ENCODE data around the gene TSPYL1. TPM values are rescaled to one million over a fixed set of nuclear protein-coding genes. Genes with fewer than 3 reads are reported as not detected.

Gene TSPYL1
- total RNA-seq, 2 donors from 2014 or later = 82.9 to 94.3 TPM

- no peak overlapping the region for H3K27ac ChIP-seq
- H3K9me3 ChIP-seq = no peaks in the 10 kb centered on the region
- DNase-seq = no peak
- no peak overlapping the region for H3K4me3 ChIP-seq
- intact Hi-C loops (cut with DNase I) = no loop called here
- H3K36me3 ChIP-seq = no peaks in the 10 kb centered on the region
- TF ChIP-seq CTCF (IDR thresholded peaks at IDR 0.05) = no peak
- H3K4me1 ChIP-seq = no peaks in the 10 kb centered on the region
- H3K27me3 ChIP-seq = no peaks in the 10 kb centered on the region
- H3K9ac ChIP-seq (ENCODE audit: low read depth in 2 of 2, low read length in 2 of 2) = no peak overlapping the region
Observed at GRCh38 chr6:116307001-116307400, 27.3 kb upstream of the TSPYL1 start.

GRCh38 chr6:116304538-116305097 lies 24.9 kb upstream of the TSPYL1 start:
- intact Hi-C loops (cut with DNase I) = no loop called here

GRCh38 chr6:116301104-116301503 lies 21.4 kb upstream of the TSPYL1 start:
- no peaks in the 10 kb centered on the region for H3K4me1 ChIP-seq
- no peak overlapping the region for H3K27ac ChIP-seq
- intact Hi-C loops (cut with DNase I) = no loop called here
- no peaks in the 10 kb centered on the region for H3K36me3 ChIP-seq
- DNase-seq = no peak
- TF ChIP-seq CTCF (IDR thresholded peaks at IDR 0.05) = no peak
- H3K9ac ChIP-seq (ENCODE audit: low read depth in 2 of 2, low read length in 2 of 2) = no peak overlapping the region
- no peaks in the 10 kb centered on the region for H3K27me3 ChIP-seq
- H3K4me3 ChIP-seq = no peak overlapping the region
- no peaks in the 10 kb centered on the region for H3K9me3 ChIP-seq

More at GRCh38 chr6:116304538-116305097, 24.9 kb upstream of the TSPYL1 start:
- Histone ChIP-seq H3K36me3 (no peaks in the 10 kb centered on the region), H3K27me3 (no peaks in the 10 kb centered on the region), H3K9me3 (no peaks in the 10 kb centered on the region), H3K4me3 (no peak overlapping the region), H3K4me1 (no peaks in the 10 kb centered on the region), H3K27ac (no peak overlapping the region), H3K9ac (ENCODE audit: low read depth in 2 of 2, low read length in 2 of 2) (no peak overlapping the region)
- no peak for TF ChIP-seq CTCF (IDR thresholded peaks at IDR 0.05)
- no peak for DNase-seq

GRCh38 chr6:116300566-116300965 lies 20.8 kb upstream of the TSPYL1 start:
- Histone ChIP-seq H3K9ac (ENCODE audit: low read depth in 2 of 2, low read length in 2 of 2) (no peak overlapping the region), H3K4me3 (no peak overlapping the region), H3K36me3 (no peaks in the 10 kb centered on the region), H3K4me1 (no peaks in the 10 kb centered on the region), H3K27ac (no peak overlapping the region), H3K9me3 (no peaks in the 10 kb centered on the region), H3K27me3 (no peaks in the 10 kb centered on the region)
- TF ChIP-seq CTCF (IDR thresholded peaks at IDR 0.05) = no peak
- DNase-seq = no peak
- intact Hi-C loops (cut with DNase I) = no loop called here

GRCh38 chr6:116298973-116299372 lies 19.2 kb upstream of the TSPYL1 start:
- H3K4me1 ChIP-seq = no peaks in the 10 kb centered on the region
- H3K27ac ChIP-seq = no peak overlapping the region
- DNase-seq = no peak
- no peak for TF ChIP-seq CTCF (IDR thresholded peaks at IDR 0.05)
- no peaks in the 10 kb centered on the region for H3K36me3 ChIP-seq
- no peak overlapping the region for H3K4me3 ChIP-seq
- no peaks in the 10 kb centered on the region for H3K27me3 ChIP-seq
- intact Hi-C loops (cut with DNase I) = no loop called here
- no peaks in the 10 kb centered on the region for H3K9me3 ChIP-seq
- no peak overlapping the region for H3K9ac ChIP-seq (ENCODE audit: low read depth in 2 of 2, low read length in 2 of 2)

All from colonic mucosa (tissue), 4 donors.